ENCODE data around the gene SRGAP2B.
"Not testable (repeated sequence)": the region's sequence is repeated elsewhere in the genome, so short reads cannot be mapped to it uniquely, and the experiment has no call there.

GRCh38 chr1:144981157-144981556, 114.0 kb downstream of the SRGAP2B start:
- TF ChIP-seq REST (IDR thresholded peaks at IDR 0.05); MAX (IDR thresholded peaks at IDR 0.05); CTCF (IDR thresholded peaks at IDR 0.05; ENCODE audit: low read depth, low read length, missing input control): not testable (repeated sequence)

All from liver (tissue), 2 donors.